Measurements from ENCODE around the gene PRUNE1.

GRCh38 chr1:151072224-151072623, 64.0 kb downstream of the PRUNE1 start:
- TF ChIP-seq CTCF (IDR thresholded peaks at IDR 0.05) = no peak
- no peak for TF ChIP-seq POLR2A (IDR thresholded peaks at IDR 0.05)
